ENCODE results near the gene LSM2.
"Not testable (repeated sequence)": the region's sequence is repeated elsewhere in the genome, so short reads cannot be mapped to it uniquely, and the experiment has no call there.

LSM2 gene

DNA sequence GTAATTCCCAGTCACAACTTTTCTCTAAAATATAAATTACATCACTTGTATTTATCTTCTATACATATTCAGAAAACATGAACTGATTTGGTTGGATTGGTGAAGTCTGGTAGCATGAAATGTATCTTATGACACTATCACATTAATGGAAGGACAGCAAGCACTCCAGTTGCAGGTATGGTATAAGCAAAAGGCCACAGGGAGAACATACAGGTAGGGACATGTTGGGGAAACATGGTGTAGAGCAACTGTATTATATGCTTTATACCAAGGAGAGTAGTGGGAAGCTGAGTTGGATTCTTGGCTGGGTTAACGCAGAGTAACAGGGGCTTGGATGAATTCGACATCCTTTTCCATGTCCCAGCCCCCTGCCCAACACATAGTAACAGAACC lies 9.8 kb downstream of the LSM2 start:
- no peak for DNase-seq

DNA sequence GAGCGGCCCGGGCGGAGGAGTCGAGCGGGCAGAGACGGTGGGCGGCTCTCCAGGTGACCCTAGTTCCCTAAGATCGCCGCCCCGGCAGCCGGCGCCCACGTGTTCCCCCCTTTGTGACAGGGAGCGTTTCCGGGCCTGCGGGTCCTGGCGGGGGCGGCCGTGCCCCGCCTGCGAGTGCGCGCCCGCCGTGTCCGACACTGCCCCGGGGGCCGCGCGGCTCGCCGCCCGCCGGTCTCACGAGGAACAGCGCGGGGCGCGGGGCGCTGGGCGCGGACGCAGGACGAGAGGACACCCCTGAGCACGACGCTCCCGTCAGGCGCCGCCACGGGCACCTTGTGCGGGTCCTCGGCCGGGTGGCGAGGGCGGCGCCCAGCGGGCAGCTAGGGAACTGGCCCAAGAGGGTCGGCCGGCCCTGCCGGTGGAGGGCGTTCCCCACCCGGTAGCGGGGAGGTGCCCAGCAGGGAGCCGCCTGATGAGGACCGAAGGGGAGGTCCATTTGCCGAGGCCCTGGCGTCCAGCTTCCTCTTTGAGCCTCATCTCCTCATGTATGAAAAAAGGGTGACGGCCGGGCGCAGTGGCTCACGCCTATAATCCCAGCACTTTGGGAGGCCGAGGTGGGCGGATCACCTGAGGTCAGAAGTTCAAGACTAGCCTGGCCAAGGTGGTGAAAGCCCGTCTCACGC lies 11.0 kb downstream of the LSM2 start, which contains the start of gene VARS1:
VARS1 (minus strand) TSS at position 137 of the 683 bp plus-strand sequence. CDS start 535 bp downstream, outside the sequence.
- peak; percentile 71 for DNase-seq

DNA sequence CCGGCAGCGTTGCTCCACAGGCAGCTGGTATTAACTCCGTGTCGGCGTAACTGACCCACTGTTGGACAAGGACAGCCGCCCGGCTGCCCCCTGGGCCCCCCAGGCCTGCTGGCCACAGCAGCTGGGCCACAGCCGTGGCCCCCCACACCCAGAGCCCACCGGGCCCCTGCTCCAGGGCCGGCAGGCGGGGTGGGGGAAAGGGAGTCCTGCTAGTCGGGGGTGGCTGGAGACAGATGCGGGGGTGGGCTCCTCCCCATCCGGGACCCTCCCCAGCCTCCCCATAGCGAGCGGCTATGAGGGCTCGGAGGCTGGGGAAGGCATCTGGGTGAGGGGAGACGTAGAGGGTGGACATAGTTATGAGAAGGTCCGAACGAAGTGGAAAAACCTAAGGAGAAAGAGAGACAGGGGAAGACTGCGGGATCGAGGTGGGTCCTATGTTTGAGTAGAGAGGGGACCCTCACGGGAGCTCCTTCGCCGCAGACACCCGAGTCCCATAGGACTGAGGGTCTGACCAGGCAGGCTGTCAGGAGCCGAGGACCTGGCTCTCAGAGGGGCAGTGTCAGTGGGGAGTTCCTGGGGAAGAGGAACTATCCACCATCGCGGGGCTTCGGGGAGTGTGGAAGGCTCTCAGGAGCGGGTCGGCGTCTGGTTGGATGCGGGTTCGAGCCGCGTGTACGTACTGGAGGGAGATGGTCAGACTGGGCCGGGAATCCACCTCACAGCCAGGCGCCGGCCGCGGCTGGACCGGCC lies 11.7 kb downstream of the LSM2 start:
- peak; percentile 39 for DNase-seq

DNA sequence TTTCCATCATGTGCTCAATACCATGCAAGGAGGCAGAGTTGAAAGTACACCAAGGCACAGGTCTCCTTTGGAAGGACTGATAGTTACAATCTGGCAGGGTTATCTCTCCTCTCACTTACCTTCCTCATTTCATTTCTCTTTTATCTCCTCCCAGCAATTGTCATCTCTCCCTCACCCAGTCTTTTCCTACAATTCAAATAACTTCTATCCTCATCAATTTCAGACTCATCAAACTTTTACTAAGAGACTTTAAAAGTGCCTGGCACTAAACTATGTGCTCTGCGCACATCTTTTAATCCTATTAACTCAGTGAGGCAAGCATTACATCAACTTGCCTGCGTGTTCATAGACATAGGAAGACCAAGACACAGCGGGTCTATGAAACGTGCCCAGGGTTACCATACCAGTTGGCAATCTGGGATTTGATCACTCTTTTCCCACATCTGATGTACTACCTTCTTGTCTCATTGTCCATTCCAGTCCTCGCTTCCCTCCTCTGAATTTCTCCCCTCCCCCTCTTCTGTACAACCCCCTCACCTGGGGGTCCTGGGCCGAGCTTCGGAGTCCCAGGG lies 12.4 kb downstream of the LSM2 start:
- DNase-seq = peak; percentile 4

DNA sequence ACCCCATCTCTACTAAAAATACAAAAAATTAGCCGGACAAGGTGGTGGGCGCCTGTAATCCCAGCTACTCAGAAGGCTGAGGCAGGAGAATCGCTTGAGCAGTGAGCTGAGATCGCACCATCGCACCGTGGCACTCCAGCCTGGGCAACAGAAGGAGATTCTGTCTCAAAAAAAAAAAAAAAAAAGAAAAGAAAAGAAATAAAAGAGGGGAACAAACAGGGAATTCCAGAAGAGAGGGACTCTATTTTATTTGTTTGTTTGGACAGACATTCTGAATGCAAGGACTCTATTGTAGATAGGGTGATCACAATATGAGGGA lies 12.9 kb downstream of the LSM2 start:
- DNase-seq = not testable (repeated sequence)

DNA sequence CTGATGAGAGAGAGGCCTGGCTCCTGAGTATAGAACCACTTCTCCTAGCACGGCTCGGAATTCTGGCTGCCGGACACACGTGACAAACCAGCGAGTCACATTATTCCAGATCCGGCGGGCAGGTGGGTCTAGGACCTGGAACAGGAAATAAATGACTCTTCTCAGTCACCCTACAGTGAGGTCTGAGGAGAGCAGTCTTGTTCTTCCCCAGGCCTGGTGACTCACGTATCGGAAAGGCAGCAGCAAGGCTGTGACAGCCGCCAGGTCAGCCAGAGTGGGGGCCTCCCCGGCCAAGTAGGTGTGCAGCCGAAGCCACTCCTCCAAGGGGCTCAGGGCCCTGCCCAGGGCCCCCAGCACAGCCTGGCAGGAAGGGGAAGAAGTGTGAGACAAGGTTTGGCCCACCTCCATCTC lies 14.0 kb downstream of the LSM2 start:
- no peak for DNase-seq

DNA sequence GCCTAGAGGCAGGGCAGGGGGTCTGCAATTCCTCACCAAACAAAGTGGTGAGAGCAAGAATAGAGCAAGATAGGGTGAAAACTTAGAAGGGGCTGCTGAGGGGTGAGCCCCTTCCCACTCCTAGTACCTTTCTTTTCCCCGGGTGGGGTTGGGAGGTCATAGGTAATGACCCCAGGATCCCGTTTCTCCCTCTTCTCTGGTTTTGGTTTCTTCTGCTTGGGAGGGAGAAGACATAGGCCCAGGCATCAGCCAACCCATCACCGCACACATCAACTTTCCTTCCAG lies 14.7 kb downstream of the LSM2 start:
- no peak for DNase-seq

DNA sequence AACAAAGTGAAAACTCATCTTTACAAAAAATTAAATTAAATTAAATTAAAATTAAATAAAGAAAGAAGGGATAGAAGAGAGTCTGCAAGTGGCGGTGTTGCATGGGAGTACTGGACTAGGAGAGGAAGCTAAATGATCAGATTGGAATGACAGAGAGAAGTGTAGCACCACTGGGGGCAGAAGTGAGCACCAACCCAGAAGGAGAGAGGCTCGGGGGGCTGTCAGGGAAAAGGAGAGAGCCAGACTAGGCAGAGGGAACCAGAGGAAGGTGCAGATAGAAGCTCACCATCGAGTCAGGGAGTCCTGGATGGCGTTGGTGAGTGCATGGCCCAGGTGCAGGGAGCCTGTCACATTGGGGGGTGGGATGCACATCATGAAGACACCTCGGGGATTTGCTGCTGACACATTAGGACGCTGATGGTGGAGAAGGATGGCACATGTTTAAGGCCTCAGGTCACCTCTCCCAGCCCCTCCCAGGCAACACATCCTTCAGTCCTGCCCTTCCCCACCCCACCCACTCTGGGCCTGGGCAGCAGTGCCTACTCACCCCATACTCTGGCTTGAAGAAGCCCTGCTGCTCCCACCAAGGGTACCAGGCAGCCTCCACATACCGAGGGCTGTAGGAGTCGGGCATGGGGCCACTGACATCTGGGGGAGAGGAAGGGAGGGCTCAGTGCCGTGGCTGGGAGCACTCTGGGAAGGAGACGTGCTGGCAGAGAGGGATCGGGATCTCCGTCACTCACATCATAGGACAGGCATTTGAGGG lies 15.3 kb downstream of the LSM2 start:
- peak; percentile 40 for DNase-seq

DNA sequence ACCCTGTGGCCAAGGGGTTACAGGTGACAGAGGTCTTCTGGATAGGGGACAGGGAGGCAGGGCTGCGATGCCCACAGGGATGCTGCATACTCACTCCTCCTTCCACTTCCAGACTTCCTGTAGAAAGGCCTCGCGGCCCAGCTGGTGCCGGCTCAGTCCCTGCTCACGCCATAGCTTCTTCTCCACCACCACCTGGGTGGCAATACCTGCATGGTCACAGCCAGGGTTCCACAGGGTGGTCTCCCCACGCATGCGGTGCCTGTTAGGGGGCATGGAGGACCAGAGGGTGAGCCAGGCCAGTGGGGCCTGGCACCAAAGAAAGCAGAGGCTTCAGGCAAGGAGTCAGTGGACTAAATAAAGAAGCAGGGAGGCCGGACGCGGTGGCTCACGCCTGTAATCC lies 21.3 kb downstream of the LSM2 start:
- DNase-seq = no peak

DNA sequence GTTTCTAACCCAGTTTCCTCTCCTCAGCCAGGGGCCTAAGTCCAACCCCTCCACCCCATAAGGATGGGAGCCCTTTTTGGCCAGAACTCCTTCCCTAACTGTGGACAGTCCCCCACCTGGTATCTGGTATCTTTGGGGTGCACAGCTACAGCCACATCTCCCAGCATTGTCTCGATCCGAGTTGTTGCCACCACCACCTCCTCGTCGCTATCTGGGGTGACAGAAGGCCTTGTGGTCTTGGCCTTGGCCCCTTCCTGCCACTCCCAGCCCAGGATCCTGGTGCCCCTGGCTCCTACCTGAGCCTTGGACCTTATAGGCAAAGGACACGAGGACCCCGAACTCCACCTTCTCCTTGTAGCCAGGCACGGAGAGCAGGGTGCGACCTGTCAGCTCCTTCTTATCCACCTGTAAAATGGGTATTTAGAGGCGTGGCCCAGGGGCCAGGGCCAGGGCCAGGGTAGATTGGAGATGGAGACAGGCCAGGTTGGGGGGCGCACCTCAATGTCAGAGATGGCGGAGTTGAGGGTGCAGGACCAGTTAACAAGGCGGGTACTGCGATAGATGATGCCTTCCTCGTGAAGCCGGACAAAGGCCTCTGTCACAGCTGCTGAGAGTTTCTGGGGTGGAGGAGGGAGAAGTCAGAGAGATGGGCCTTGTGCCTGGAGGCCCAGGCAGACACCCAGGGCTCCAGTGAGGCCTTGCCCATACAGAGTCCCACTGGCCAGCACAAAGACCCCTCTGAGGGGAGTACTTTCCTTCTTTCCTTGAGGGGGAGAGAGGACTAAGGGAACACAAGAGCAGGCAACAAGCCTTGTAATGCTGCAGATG lies 22.5 kb downstream of the LSM2 start:
- no peak for DNase-seq

DNA sequence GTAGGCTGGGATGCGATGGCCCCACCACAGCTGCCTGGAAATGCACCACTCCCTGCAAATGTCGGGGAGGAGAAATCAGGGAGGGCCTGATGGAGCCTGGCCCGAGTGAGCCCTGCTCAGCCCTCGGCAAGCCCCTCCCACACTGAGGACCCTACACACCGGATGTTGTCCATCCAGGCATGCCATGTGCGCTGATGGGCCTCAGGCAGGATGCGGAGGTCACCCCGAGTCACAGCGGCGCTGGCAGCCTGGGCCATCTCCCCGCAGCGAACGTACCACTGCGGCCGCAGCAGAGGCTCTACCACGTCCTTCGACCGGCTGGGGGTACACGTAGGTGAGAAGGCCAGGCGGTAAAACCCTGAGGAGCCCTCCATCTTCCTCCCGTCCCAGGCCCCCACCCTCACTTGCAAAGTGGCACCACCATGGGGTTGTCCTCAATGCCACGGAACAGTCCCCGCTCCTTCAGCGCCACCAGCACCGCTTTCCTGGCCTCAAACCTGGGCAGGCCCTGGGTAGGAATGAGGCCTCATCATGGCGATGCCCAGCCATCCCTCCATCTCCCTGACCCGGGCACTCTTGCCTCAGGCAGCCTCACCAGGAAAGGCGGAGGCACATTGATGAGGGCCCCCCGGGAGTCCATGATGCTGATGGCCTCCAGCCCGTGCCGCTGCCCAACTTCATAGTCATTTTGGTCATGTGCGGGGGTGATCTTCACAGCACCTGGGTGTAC lies 24.5 kb downstream of the LSM2 start:
- no peak for DNase-seq

DNA sequence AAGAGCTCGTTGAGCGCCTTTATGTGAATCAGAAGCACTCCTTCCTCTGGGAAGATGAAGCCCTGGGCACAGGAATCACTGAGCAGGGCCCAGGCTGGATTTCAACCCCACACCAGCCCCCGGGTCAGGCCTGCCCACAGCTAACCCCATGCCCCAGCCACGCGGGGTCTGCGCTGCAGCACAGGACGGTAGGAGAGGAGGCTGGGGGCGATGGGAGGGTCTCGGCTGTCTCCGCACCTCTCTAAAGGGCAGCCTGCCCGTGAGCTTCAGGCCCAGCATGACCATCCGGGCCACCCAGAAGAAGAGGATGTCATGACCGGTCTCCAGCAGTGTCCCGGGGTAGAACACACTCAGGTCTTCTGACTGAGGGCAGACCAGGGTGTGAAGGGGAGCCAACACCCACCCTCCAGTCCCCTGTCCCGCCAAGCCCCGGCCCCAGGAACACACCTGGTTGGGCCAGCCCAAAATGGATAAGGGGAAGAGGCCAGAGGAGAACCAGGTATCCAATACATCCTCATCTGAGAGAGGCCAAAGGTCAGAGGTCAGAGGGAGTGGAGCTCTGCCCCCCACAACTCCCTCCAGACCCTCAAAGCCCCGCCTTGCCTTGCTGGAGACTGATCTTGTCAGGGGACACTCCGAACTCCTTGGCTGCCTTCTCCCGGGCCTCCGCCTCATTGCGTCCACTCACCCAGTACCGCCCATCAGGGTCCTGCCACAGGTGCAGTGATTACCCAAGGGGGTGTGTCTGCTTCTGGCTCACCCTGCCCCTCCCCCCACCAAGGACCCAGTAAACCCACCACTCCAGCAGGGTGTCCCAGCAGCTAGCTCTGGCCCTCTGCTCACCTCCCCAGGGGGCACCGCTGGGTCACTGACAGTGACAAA lies 25.3 kb downstream of the LSM2 start:
- DNase-seq = no peak

DNA sequence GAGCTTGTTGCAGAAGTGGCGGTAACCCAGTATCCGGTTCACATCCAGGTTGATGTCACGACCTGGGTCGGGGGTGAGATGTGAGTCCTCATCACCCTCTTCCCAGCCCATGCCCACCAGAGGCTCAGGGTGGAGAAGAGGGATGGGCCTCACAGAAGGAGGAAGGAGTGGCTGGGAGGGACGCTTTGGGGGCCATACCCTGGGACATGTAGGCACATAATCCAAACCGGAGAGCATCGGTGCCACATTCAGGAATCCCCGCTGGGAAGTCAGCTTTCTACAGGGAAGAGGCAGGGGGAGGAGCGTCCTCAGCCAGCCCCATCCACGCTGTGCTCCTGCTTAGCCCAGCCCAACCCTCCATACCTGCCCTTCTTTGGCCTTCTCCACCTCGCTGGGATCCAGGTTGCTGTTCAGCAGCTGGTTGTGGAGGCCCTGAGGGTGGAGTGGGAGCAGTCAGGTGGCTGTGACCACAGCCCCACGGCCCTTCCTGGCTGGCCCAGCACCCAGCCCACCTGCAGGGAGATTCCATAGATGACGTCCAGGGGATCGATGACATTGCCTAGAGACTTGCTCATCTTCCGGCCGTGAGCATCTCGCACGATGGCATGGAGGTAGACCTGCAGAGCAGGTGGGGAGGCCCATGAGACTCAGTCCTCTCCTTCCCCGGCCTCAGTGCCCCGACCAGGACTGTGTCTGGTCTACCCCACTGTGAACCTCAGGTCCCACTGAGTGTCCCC lies 26.1 kb downstream of the LSM2 start:
- DNase-seq = no peak

DNA sequence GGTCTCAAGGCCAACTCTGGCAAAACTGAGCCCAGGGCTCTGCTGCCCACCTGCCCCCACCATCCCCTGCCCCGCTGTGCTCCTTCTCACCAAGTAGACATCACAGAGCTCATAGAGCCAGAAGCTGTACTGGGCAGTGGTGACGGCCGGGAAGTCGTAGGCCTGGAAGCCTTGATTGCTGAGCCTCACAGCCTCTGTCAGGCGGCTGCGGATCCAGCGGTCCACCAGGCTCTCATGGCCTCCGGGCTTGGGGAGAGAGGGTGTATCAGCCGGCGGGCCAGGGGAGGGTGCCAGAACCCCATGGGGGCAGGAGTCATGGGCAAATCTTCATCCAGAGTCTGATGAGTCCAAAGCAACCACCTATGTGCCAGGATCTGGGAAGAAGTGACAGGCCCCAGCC lies 26.9 kb downstream of the LSM2 start:
- DNase-seq = no peak

DNA sequence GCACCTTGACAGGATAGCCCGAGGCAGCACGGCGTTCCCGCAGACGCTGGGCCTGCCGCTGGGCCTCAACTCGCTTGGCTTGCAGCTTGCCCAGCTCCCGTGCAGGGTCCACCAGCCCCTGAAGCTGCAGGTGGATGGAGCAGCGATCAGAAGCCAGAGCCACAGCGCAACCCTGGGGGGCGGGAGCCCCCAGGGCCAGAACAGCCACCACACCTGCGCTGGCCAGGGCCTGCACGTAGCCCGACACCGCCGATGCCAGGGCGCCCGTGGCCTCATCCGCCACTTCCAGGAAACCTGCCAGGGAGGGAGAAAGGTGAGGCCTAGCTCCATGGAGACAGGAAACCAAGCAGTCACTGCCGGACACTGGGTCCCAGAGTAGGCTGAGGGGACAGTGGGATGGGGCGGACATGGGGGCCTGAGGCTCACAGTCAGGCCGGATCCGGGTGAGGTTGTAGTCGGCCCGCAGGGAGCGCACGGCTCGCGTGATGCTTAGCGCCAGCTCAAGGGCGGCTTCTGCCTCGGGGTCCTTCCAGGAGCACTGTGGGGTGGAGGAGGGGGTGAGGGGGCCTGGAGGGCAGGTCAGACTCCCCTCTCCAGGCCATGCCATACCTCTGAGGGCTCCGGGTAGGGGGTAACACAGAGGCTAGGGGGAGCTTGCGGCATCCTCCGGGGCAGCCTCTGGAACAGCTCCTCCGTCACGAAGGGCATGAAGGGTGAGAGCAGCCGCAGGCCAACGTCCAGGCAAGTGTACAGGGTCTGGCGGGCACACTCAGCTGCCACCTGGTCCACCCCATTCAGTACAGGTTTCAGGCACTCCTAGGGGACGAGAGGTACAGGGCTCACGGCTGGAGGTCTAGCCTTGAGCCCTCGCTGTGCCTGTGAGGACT lies 27.5 kb downstream of the LSM2 start:
- DNase-seq = no peak

DNA sequence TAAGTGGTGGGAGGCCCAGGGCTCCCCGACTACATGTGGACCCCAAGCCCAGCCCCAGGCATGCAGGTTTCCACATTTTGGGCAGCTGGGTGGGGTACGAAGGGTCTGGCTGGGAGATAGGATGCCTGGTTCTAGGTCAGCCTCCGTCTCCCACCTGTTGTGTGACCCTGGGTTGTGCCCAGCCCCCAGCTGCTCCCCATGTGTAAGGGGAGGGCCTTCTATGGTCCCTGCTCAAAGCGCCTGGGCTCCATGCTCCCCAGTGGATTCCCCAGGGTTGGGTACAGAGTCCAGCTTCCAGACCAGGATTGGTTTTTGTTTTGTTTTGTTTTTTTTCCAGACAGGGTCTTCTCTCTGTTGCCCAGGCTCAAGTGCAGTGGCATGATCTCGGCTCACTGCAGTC lies 28.6 kb downstream of the LSM2 start:
- no peak for DNase-seq

DNA sequence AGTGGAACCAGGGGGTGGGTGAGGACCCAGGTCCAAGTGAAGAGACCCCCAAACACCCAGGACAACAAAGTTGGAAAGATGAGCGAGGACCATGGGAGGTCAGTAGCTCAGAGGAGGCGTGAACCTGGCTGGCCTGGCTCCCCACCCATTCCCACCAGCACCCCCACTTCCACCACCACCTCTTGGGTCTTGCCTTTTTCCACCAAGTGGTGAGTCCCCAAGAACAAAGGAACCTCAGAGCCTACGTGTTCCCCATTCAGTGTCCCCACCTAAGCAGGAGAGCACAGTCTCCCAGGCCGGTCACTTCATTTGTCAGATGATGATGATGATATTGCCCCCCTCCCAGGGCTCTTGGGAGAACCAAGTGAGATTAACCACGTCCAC lies 29.1 kb downstream of the LSM2 start:
- no peak for DNase-seq

DNA sequence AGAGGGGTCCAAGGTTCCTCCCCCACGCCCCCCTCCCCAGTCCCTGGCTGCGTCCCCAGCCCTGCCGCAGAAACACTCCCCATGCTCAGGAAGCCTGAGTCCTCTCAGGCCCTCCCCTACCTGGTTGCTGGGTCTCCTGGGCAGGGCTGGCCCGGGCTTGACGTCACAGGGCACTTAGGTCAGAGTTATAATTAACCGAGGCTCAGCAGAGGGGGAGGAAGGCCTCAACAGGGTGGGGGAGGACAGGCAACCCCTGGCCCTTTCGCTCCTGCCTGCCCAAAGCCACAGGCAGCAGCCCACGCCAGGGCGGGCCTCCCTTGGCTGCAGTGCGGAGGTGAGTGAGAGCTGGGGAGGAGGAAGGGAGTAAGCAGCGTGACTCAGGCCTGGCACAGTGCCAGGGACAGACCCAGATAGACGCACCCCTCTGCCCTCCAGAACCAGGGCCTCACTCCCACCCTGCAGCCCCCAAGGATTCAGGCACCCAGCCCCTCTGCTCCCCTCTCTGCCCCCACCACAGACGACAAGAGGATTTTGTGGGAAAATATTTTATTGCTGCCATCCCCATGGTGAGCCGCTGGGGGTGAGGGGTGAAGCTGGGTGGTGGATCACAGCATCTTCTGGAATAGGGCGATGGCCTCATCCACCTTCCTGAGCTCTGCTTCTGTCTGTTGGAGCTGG lies 29.6 kb downstream of the LSM2 start, which contains the start of gene VWA7:
VWA7 (minus strand) TSS at position 340 of the 678 bp plus-strand sequence. CDS start 549 bp downstream, outside the sequence.
- peak; percentile 19 for DNase-seq

Measured in NCI-H1092 treated with DMSO at 0.1 percent for 48 hours (cell line).